Measurements from ENCODE around the gene ICE1.

ICE1 gene

DNA sequence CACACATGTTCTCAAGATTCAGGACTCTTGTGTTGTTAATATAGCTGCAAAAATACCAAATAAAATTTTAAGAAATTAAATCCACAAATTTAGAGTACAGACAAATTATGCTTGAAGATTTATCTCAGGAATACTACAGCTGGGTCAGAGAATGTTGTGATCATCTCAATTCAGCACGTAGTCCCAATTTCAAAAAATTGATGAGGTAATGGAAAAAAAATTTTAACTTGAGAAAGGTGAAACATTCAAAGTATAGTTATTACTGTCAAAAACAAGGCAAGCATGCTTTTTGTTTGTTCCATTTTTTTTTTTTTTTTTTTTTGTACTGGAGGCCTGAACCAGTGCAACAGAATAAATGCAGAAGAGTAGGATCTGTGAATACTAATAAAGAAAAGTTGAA lies 29.4 kb downstream of the ICE1 start:
- Histone ChIP-seq H3K27me3 (ENCODE audit: insufficient read depth, poor library complexity, severe bottlenecking) (no peaks in the 10 kb centered on the region), H3K4me3 (replicated peaks; ENCODE audit: insufficient read depth, low read length) (no peak overlapping the region), H3K27ac (replicated peaks) (no peak overlapping the region)
- TF ChIP-seq POLR2AphosphoS5 (IDR thresholded peaks at IDR 0.05; ENCODE audit: low read depth) (no peak), SPI1 (IDR thresholded peaks at IDR 0.05; ENCODE audit: borderline replicate concordance, low read depth) (no peak), REST (IDR thresholded peaks at IDR 0.05; ENCODE audit: insufficient replicate concordance, low read depth) (no peak), GABPA (IDR thresholded peaks at IDR 0.05; ENCODE audit: low read depth) (no peak)
- TF ChIP-seq, protein P1, sequence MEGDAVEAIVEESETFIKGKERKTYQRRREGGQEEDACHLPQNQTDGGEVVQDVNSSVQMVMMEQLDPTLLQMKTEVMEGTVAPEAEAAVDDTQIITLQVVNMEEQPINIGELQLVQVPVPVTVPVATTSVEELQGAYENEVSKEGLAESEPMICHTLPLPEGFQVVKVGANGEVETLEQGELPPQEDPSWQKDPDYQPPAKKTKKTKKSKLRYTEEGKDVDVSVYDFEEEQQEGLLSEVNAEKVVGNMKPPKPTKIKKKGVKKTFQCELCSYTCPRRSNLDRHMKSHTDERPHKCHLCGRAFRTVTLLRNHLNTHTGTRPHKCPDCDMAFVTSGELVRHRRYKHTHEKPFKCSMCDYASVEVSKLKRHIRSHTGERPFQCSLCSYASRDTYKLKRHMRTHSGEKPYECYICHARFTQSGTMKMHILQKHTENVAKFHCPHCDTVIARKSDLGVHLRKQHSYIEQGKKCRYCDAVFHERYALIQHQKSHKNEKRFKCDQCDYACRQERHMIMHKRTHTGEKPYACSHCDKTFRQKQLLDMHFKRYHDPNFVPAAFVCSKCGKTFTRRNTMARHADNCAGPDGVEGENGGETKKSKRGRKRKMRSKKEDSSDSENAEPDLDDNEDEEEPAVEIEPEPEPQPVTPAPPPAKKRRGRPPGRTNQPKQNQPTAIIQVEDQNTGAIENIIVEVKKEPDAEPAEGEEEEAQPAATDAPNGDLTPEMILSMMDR (IDR thresholded peaks at IDR 0.05; ENCODE audit: insufficient read depth, low read length) = no peak
- DNase-seq (ENCODE audit: low read depth in 1 of 2, low spot score in 1 of 2) = no peak

DNA sequence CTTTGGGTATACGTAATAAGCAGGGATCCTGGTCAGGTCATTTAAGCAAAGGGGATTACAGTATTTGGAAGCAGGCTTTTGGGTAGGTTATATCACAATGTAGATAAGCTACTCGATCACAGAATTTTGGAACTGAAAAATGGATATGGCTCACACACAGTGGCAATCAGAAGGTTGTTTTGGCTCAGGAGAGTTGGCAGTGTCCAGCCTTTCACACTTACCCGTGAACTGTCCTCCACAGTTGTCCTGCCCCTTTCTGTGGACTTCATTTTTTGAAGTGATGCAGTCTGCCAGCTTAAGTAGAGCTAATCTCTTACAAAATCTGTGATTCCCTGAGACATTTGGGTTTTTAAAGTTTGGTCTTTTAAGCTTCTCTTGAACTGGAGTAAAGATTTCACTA lies 30.7 kb downstream of the ICE1 start:
- TF ChIP-seq POLR2AphosphoS5 (IDR thresholded peaks at IDR 0.05; ENCODE audit: low read depth) = no peak
- TF ChIP-seq GABPA (IDR thresholded peaks at IDR 0.05; ENCODE audit: low read depth) = no peak
- no peak for TF ChIP-seq REST (IDR thresholded peaks at IDR 0.05; ENCODE audit: insufficient replicate concordance, low read depth)
- TF ChIP-seq, protein P1 (IDR thresholded peaks at IDR 0.05; ENCODE audit: insufficient read depth, low read length) = no peak
- TF ChIP-seq SPI1 (IDR thresholded peaks at IDR 0.05; ENCODE audit: borderline replicate concordance, low read depth) = no peak
- DNase-seq (ENCODE audit: low read depth in 1 of 2, low spot score in 1 of 2) = no peak
- H3K4me3 ChIP-seq (replicated peaks; ENCODE audit: insufficient read depth, low read length) = no peak overlapping the region
- no peaks in the 10 kb centered on the region for H3K27me3 ChIP-seq (ENCODE audit: insufficient read depth, poor library complexity, severe bottlenecking)
- H3K27ac ChIP-seq (replicated peaks) = no peak overlapping the region

DNA sequence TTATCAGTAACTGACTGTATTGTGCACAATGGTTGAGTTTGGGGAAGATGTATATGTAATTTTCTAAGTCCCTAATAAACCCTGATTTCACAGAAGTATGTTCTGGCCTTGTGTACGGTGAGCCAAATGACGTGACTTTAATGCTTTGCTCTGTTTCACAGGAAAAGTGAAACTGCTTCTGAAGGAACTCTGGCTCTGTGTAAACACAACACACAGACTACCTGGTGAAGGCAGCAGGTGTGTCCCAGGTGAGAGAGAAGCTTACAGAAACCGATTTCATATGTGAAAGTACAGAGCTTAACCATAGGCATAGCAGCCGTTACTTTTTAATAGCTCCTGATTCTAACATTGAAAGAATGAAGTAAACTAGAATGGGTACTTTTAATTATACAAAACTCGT lies 31.9 kb downstream of the ICE1 start:
- TF ChIP-seq SPI1 (IDR thresholded peaks at IDR 0.05; ENCODE audit: borderline replicate concordance, low read depth) (no peak), REST (IDR thresholded peaks at IDR 0.05; ENCODE audit: insufficient replicate concordance, low read depth) (no peak), GABPA (IDR thresholded peaks at IDR 0.05; ENCODE audit: low read depth) (no peak), POLR2AphosphoS5 (IDR thresholded peaks at IDR 0.05; ENCODE audit: low read depth) (no peak)
- TF ChIP-seq, protein P1 (IDR thresholded peaks at IDR 0.05; ENCODE audit: insufficient read depth, low read length) = no peak
- no peak for DNase-seq (ENCODE audit: low read depth in 1 of 2, low spot score in 1 of 2)
- H3K27me3 ChIP-seq (ENCODE audit: insufficient read depth, poor library complexity, severe bottlenecking) = no peaks in the 10 kb centered on the region
- H3K27ac ChIP-seq (replicated peaks) = no peak overlapping the region
- H3K4me3 ChIP-seq (replicated peaks; ENCODE audit: insufficient read depth, low read length) = no peak overlapping the region

Measured in HL-60 (cell line).